Stimulated activated CD8-positive, alpha-beta memory T cell treated with anti-CD3 and anti-CD28 coated beads, Interleukin-4, amount 100 ng/mL, for 4 hours (primary cell): ENCODE results near the gene GTF3C4.
"Not testable (repeated sequence)": the region's sequence is repeated elsewhere in the genome, so short reads cannot be mapped to it uniquely, and the experiment has no call there.

Experiments
- DNase-seq, 2 donors: peaks; one replicate each; pipeline ENCODE4 v3.0.0-alpha.2; 2020; ENCODE audit warnings: low read depth in 2 of 2, low spot score in 1 of 2

The GTF3C4 gene

DNA sequence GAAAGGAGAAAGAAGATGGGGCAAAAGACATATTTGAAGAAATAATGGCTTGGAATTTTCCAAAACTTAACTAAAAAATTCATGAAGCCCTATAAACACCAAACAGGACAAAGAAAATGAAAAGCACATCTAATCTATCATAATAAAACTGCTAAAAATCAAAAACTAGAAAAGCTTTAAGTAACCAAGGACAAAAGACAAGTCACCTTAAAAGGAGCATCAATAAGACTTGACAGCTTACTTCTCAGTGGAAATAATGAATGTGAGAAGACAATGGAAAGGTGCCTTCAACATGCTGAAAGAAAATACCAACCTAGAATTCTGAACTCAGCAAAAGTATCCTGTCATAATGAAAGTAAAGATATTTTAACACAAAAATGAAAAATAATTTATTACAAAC is 27.0 kb downstream of the GTF3C4 start:
- no peak for DNase-seq

DNA sequence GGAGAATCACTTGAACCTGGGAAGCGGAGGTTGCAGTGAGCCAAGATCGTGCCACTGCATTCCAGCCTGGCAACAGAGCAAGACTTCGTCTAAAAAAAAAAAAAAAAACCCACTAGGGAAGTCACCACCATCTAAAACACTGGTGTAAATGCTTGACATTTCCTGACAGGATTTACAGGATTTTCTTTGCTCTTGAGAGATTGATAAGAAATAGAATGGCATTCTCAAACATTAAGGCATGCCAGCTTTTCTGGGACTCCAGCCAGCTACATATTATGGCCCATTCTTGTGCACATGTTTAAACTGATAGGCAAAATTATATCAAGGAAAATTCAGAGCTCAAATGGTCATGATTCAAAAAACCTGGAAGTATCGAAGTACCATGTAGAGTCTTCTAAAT is 28.7 kb downstream of the GTF3C4 start:
- DNase-seq: no peak

DNA sequence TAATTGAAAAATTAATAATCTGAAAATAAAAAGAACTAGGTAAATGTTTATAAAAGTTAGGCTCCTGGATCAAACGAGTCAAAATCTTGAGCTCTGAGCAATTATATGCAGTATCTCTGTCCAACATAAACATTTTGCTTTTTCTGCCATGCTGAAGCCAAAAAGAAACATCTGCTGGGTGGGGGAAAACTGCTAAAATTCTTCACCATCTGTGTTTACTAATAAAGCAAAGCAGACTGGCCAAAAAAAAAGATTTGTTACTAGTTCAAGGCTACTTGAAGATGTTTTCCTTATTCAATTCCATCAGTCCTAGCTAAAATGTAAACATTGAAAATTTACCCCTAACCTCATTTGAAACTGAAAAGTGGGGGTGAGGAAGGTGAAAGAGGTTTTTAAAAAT is 29.7 kb downstream of the GTF3C4 start:
- DNase-seq: no peak

DNA sequence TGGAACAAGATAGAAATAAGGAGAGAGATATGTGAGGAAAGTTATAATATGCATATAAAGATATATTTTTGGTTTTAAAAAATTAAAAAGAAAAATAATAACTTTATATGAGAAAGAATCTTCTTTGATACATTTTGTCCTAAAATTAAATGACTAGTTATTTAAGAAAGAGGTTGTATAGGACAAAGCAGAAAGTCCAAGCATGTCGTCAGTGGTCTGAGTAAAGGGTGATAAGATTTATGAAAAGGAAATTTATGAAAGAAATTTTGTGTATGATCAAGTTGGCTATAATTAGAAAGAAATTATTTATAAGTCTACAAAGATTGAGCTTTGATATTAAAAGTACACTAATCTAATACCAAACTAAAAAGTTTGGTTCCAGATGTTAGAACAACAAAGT is 32.0 kb downstream of the GTF3C4 start:
- DNase-seq: no peak

DNA sequence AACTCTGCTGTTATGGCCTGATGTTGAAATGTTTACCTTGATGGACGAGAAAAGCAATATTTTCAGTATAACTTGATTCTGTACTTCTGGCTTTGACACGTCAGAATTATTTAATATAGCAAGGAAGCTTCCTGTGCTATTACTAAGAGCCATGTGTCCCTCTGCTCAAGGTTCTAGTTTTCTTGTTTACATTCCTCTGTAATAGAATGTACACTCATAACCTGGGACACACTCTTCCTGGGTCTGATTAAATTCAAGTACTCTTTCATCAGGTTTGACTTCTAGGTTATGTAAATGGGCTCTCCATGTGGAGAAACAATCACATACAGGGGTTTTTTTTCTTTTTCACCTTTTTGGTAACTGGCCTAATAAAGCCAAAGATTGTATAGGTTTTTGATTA is 33.1 kb downstream of the GTF3C4 start:
- no peak for DNase-seq

DNA sequence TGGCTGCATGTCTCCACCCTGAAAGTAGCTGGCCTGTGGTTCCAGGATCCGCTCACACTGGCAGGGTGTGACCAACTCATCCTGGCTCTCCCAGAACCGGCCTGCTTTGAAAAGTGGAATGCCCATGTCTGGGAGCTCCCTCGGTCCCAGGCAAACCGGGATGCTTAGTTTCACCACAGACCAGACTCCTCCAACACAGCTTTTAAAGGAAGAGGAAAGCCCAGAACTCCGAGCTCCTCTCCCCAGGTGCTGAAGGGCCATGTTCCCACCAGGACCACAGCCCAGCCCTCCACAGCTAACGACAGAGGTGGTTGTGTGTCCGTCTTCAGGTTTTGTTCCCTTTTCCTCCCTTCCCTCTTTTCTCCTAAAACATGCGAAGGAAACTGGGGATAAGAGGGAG is 38.0 kb downstream of the GTF3C4 start:
- DNase-seq: no peak

DNA sequence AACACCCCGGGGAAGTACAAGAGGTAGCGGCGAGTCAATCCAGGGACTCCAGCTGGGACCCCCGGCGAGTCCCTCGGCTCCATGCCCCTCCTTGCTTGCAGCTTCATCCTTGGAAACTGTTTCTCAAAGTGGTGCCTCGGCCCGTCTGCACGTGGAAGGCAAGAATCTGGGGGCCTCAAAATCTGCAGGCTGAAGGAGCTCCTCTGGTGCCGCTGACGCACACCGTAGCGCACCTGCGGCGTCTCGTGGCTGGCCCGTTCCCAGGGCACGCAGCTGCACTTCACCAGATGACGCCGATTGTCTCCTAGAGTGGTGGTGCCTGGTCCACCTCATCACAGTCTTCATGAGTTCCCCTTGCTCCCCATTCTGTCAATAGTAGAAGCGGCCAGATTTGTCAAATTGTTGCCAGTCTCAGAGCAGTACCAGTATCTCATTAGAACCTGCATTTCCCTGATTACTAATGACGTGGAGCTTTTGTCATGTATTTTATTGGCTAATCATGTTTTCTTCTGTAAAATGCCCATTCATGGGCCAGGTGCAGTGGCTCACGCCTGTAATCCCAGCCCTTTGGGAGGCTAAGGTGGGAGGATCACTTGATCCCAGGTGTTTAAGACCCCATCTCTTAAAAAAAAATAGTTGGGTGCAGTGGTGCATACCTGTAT is 38.6 kb downstream of the GTF3C4 start:
- no peak for DNase-seq

DNA sequence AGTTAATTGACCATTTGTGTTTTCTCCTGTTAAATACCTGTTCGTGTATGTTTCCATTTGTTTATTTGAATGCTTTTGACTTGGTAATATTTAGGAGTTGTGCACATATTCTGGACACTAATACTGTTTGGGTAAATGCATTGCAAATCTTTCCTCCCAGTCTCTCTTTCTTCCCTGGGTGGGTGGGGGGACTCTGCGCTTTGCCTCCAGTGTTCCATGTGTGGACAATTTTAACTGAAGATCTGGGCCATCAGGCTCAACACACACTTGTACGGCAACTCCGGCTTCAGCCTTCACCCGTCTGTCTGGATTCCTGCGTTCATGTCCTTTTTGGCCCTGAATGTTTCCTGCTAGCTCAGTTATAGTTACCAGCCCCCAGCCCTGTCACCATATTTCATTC is 40.1 kb downstream of the GTF3C4 start:
- no peak for DNase-seq

DNA sequence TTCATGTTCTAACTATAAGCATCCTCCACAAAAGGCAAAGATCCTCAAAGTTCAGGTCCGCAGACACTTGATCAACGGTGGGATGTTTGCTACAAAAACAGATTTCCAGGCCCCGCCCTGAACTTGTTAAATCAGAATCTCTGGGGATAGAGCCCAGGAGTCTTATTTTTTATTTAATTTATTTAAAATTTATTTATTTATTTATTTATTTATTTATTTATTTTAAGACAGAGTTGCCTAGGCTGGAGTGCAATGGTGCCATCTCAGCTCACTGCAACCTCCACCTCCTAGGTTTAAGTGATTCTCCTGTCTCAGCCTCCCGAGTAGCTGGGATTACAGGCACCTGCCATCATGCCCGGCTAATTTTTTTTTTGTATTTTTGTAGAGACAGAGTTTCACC is 40.9 kb downstream of the GTF3C4 start:
- not testable (repeated sequence) for DNase-seq

DNA sequence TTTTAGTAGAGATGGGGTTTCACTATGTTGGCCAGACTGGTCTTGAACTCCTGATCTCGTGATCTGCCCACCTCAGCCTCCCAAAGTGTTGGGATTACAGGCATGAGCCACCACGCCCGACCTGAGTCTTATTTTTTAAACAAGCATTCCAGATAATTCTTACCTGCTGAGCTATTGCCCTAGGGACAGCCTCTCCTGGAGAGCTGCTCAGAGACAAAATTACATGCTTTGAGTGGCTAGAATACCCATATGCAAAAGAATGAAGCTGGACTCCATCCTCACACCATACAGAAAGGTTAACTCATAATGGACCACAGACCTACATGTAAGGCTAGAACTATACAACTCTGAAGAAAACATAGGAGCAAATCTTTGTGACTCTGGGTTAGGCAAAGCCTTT is 41.6 kb downstream of the GTF3C4 start:
- no peak for DNase-seq

DNA sequence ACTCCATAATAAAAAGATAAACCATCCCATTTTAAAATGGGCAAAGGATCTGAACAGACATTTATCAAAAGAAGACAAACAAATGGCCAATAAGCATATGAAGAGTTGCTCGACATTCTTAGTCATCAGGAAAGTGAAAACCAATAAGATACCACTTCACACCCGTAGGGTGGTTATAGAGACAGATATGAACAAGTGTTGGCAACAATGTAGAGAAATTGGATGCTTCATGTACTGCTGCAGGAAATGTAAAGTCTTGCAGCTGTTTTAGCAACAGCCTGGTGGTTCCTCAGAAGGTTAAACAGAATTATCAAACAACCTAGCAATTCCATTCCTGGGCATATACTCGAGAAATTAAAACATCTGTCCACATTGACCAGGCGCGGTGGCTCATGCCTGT is 42.5 kb downstream of the GTF3C4 start:
- DNase-seq: no peak

DNA sequence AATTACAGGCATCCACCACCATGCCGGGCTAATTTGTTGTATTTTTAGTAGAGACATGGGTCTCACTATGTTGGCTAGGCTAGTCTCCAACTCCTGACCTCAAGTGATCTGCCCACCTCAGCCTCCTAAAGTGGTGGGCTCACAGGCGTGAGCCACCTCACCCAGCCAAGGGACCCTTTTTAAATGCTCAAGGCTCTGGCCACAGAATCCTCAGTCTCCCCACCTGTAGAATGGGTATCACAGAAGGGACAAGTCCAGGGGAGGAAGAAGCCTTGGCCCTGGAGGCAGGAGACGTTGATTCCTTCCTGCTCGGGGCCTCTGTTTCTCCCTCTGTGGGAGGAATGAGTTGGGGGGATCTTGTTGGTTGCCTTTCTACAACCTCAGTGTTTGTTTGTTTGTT is 45.7 kb downstream of the GTF3C4 start:
- DNase-seq: no peak

DNA sequence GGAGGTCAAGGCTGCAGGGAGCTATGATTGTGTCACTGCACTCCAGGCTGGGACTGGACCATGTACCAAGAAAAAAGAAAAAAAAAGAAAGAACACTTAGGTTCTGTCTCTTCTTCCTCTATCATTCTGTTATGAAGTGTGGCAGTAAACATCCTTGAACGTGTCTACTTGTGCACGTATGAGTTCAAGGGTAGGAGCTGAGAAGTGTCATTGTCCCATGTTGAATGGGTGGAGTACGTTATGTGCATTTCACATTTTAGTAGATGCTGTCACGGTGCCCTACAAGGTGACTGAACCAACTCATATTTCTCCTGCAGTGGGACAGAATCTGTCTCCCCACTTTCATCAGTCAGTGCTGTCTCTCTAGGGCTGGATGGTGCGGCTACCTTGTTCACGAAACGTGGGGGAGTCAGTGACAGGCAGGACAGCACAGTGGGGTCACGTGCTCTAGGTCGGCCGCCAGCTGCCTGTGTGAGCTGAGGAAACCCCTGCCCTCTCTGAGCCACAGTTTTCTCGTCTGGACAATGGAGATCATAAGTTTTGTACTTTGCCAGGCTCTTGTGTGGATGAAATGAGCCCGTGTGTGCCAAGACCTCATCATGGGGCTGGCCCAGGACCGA is 47.2 kb downstream of the GTF3C4 start:
- DNase-seq: no peak

DNA sequence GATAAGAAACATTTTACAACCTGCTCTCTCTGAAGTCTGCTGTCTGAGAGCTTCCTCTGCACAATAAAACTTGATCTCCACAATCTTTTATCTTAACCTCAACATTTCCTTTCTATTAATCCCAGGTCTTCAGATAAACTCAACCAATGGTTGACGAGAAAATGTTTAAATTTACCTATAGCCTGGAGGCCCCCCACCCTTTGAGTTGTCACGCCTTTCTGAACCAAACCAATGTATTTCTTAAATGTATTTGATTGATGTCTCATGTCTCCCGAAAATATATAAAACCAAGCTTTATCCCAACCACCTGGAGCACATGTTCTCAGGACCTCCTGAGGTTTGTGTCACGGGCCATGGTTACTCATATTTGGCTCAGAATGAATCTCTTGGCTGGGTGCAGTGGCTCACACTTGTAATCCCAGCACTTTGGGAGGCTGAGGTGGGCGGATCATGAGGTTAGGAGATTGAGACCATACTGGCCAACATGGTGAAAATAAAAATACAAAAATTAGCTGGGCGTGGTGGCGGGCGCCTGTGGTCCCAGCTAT is 48.2 kb downstream of the GTF3C4 start:
- not testable (repeated sequence) for DNase-seq

DNA sequence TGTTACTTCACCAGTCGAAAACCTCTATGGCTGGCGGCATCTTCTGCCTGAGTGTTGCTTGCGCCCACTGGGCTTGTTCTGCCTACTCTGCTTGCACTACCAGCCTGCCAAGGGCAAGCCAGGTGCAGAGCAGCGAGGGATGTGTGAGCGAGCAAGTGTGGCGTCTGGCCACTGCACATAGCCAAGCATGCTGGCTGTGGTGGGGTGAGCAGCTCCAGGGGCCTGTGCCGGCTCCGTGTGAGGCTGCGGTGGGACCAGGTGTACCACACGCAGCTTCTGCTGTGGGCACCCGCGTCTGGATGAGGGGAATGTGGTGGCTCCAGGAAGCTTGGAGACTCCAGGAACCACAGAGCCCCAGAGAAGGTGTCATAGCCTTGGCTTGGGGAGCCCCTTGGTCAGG is 51.4 kb downstream of the GTF3C4 start:
- DNase-seq: no peak

DNA sequence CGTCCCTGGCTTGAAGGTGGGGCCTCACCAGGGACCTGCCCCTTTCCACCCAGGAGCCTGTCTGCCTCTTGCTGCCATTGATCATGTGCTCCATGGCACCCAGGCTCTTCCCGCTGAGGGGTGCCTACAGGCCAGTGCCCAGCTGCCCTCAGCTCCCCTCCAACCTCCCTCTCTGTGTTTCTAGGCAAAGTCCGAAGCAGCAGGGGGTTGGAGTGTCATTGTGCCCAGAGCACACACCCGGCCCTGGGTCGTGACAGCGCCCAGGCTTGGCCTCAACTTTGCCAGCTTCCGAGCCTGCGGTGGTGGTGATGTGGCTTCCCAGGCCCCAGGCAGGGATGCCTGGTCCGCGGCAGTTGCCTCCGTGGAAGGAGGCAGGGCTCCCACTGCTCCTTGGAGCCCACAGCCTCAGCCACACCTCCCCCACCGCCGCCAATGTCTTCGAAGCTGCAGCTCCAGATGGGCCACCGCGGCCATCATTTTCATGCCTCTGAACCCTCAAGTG is 52.4 kb downstream of the GTF3C4 start:
- no peak for DNase-seq

DNA sequence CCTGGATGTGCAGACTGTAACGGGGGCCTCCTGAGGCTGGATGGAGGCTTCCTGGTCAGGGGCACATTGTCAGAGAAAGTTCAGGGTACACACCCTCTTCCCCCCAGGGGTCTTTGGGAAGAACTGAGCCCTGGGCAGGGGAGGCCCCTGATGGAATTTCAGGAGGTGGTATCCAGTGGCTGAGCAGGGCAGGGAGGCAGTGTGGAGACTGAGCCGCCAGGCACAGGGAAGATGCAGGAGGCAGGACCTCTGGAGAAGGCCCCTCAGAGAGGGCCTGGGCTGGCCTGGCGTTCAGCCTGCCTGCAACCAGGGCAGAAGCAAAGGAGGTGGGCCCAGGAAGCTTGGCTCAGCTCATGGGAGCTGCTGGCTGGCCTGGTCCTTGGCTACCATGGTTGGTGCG is 53.5 kb downstream of the GTF3C4 start:
- DNase-seq: no peak

DNA sequence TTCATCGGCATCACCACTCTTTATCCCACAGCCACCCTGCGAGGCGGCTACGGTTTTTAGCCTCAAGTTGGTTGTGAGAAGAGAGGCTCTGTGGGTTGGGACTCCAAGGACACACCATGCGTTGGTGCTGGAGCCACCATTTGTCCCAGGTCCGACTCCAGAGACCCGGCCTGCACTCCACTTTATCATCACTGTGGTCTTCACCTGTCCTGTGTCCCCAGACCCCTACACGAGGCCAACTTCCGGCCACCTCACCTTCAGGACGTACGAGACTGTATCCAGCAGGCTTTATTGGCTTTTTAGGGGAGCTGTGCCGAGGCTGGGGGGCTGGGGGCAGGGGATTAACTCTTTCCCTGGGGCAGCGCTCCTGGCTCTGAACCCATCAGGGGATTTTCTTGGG is 55.0 kb downstream of the GTF3C4 start:
- DNase-seq: no peak

DNA sequence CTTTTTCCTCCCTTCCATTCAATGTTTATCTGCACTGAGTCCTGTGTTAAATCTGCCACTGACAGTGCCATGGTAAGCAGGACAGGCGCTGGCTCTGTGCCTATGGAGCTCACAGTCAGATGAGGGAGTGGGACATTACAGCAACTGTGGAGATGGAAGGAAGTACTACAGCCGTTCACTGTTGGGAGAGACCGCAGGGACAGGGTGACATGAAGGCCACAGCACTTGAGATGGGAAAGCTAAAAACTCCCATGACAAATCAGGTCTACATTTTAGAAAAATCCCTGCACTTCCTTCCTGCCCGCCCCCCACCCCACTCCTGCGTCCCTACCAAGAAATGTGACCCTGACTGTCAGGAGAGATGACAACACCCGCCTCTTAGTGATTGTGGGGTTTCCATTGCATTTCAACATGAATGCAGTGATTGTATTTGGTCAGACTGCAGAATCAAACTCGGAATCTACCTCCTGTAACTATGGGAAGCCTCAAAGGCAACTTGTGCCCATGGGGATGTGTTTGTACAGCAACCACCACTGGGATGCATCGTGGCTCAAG is 56.4 kb downstream of the GTF3C4 start:
- no peak for DNase-seq

DNA sequence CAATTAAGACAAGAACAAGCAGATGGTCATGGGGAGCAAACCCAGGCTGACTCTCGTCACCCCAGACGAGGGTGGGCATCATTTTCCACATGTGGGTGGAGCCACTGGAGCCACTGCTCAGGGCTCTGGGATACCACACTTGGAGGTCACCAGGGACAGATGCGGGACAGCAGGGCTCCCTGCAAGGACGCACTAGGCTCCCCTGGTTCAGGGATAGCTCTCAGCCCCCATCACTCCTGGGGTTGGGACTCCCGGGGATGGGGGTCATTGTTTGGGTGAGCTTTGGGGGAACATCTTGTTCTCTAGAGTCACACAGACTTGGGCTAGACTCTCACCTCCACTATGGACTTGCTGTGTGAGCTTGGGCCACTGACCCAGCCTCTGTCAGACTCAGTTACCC is 57.8 kb downstream of the GTF3C4 start:
- no peak for DNase-seq

DNA sequence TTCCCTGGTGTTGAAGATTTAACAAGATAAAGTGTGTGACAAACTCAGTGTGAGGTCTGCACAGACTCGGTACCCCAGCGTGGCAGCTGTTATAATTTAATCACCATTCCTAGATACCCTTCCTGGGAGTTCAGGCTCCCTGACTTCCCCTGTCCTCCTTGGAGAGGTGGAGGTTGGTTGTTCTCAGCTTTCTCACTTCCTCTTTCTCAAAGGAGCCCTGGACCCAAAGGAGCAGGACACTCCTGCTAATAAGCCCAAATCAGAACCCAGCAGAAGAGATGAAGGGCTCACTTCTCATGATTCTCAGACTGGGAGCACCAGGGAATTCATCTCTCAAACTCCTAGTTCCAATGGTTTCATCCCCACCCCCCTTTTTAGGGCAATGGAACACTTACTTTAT is 58.2 kb downstream of the GTF3C4 start:
- no peak for DNase-seq

DNA sequence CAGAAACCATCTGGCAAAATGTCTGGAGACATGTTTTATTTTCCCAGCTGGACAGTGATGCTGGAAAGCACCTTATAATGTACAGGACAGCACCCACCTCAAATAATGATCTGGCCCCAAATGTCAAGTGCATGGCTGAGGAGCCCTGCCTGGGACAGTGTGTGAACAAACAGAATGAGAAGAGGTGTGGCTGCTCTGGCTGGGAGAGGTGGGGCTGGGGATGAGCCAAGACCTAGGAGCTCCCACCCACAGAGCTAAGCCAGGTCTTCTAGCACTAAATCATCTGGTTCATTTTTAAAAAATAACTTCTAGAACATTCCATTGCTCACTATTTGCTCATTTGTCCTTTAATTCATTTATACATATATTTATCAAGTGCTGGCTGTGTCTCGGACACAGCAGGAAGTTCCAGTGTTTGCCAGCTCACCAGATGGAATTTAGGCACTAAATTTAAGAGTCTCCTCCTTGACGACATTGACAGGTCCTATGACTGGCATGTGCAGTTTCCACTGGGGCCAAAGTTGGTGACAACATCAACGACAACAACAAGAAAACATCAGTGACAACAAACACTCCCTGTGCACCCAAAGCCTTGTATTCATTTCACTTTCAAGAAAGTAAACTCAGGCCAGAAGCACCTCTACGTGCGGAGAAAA is 59.1 kb downstream of the GTF3C4 start:
- no peak for DNase-seq
